Neutrophil (primary cell): ENCODE data around the gene PML.

Experiments used
- H3K27ac ChIP-seq: fragments of 200-600 bp; sonication (generic); 2 replicates; pipeline ENCODE4 v1.5.1; 2016; ENCODE audit warnings: mild to moderate bottlenecking, moderate library complexity
- H3K27me3 ChIP-seq: fragments of 200-600 bp; sonication (generic); 2 replicates; pipeline ENCODE4 v1.6.0; 2016; ENCODE audit warnings: mild to moderate bottlenecking
- H3K36me3 ChIP-seq: fragments of 200-600 bp; sonication (generic); 2 replicates; pipeline ENCODE4 v1.5.1; 2017
- H3K4me1 ChIP-seq, 2 experiments: fragments of 200-600 bp in 1 of 2; sonication (generic) in 1 of 2; 1 replicate in 1 of 2; 2 replicates in 1 of 2; pipeline versions ENCODE4 v1.5.1 to v1.6.1; 2013 to 2016; ENCODE audit warnings: low read depth in 1 of 2, low read length in 1 of 2, mild to moderate bottlenecking in 1 of 2, moderate library complexity in 1 of 2; ENCODE audit not compliant: control insufficient read depth in 1 of 2, insufficient read depth in 1 of 2
- H3K4me3 ChIP-seq, 2 experiments: fragments of 200-600 bp in 1 of 2; sonication (generic) in 1 of 2; 1 replicate in 1 of 2; 2 replicates in 1 of 2; pipeline ENCODE4 v1.5.1; 2013 to 2016; ENCODE audit warnings: low read depth in 1 of 2, low read length in 1 of 2, mild to moderate bottlenecking in 1 of 2, moderate library complexity in 1 of 2
- H3K9me3 ChIP-seq: fragments of 200-600 bp; sonication (generic); 2 replicates; pipeline ENCODE4 v1.5.1; 2016
- TF ChIP-seq, protein P1 (sequence below): fragments of 200-600 bp; sonication (generic); IDR thresholded peaks from 2 replicates; pipeline ENCODE4 v1.5.1; 2016; ENCODE audit warnings: antibody characterized with exemption

PML gene

GRCh38 chr15:73951601-73952000 is 42.9 kb upstream of the PML start:
- Histone ChIP-seq H3K4me1 (no peaks in the 10 kb centered on the region), H3K27ac (no peak overlapping the region), H3K9me3 (no peaks in the 10 kb centered on the region), H3K4me3 (no peak overlapping the region), H3K36me3 (no peaks in the 10 kb centered on the region), H3K27me3 (peaks cover 15% of the 10 kb centered on the region)
- TF ChIP-seq, protein P1, sequence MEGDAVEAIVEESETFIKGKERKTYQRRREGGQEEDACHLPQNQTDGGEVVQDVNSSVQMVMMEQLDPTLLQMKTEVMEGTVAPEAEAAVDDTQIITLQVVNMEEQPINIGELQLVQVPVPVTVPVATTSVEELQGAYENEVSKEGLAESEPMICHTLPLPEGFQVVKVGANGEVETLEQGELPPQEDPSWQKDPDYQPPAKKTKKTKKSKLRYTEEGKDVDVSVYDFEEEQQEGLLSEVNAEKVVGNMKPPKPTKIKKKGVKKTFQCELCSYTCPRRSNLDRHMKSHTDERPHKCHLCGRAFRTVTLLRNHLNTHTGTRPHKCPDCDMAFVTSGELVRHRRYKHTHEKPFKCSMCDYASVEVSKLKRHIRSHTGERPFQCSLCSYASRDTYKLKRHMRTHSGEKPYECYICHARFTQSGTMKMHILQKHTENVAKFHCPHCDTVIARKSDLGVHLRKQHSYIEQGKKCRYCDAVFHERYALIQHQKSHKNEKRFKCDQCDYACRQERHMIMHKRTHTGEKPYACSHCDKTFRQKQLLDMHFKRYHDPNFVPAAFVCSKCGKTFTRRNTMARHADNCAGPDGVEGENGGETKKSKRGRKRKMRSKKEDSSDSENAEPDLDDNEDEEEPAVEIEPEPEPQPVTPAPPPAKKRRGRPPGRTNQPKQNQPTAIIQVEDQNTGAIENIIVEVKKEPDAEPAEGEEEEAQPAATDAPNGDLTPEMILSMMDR: no peak

DNA sequence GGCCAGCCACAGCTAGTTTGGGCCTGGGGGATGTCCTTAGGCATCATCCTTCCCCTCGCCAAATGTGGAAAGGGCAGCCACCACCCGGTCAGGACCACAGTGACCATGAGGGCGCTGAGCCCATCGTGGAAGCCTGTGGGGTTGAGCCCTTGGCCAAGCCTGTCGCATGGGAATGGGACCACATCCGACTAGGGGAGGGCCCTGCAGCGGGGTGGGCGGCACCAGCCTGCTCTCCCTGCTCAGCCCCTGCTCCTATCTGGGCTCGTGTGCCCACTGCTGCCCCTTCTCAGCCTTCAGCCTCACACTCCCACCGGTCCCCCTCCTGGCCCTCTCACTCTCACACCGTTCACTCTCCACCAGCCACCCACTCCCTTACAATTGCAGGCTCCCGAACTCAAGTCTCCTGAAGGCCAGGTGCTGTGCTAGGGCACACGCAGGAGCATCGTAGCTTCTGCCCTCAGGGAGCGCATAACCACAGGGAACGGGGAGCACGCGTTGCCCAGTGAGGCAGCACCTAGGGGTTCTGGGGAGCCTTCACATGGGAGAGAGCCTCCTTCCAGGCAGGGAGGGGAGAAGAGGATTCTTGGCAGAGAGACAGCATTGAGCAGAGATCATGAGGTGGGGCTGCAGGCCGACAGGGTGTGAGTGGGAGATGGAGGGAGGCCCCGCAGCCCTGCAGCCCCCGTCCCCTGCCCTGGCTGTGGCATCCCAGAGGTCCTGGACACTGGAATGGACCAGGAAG is 42.2 kb upstream of the PML start:
- Histone ChIP-seq H3K4me3 (no peak overlapping the region), H3K9me3 (no peaks in the 10 kb centered on the region), H3K4me1 (no peaks in the 10 kb centered on the region), H3K36me3 (no peaks in the 10 kb centered on the region), H3K27me3 (peaks cover 23% of the 10 kb centered on the region), H3K27ac (no peak overlapping the region)
- TF ChIP-seq, protein P1: no peak

DNA sequence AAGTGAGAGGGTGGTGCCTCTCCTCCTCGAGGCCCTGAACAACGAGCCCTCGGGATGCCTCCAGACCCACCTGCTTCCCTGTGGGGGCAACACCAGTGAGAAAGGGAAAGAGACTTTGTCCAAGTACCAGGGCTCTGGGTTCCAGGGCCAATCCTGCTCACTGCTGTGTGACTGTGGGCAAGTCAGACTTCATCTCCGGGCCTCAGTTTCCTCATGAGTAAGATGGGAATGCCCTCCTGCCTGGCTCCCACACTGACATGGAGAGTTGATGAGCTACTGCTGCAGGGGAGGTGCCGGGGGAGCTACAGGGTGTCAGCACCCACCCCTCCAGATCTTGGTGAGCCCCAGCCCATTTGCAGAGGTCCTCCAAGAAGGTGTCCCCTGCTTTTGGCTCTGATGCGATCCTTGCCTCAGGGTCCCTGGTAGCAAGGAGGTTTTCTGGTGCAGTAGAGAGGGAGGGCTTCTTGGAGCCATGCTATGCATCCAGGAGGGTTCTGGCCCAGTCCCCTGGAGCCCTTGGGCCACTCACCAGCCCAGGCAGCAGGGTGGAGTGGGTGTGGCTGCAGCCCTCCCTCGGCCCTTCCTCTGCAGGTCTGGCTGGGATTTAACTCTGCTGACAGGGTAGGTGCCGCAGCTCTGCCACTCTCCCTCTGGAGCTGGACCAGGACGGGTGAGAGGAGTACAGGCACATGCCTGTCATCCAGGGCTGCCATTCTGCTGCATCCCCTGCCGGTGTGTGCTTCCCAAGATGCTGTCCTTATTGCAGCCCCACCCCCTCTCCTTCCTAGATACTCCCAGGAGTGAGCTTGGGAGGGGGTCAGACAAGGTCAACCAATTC is 41.4 kb upstream of the PML start:
- H3K4me1 ChIP-seq: no peaks in the 10 kb centered on the region
- H3K4me3 ChIP-seq: no peak overlapping the region
- H3K36me3 ChIP-seq: no peaks in the 10 kb centered on the region
- TF ChIP-seq, protein P1: no peak
- no peaks in the 10 kb centered on the region for H3K9me3 ChIP-seq
- no peak overlapping the region for H3K27ac ChIP-seq
- peaks cover 31% of the 10 kb centered on the region for H3K27me3 ChIP-seq

- H3K27ac ChIP-seq: no peak overlapping the region
- no peaks in the 10 kb centered on the region for H3K9me3 ChIP-seq
- H3K27me3 ChIP-seq: peaks cover 44% of the 10 kb centered on the region
- H3K4me3 ChIP-seq: no peak overlapping the region
- no peaks in the 10 kb centered on the region for H3K36me3 ChIP-seq
- no peaks in the 10 kb centered on the region for H3K4me1 ChIP-seq
- TF ChIP-seq, protein P1: no peak
Measured at GRCh38 chr15:73954188-73955145, 40.0 kb upstream of the PML start.

DNA sequence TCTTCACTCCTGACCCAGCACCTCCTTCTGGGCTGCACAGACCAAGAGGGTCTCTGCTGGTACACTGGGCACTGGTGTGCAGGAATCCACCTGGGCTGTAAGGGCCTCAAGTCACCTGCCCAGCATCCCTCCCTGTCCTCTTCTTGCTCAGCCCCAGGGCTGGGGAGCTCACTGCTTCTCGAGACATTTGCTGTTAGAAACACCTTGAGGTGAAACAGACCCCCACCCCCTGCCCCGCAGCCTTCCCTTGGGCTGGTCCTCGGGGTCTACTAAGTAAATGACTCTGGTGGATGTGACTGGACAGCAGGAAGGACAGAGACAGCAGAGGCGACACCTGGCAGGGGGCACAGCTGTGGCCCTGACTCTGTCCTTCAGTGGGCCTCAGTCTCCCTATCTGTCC is 39.2 kb upstream of the PML start:
- H3K4me1 ChIP-seq: no peaks in the 10 kb centered on the region
- H3K36me3 ChIP-seq: no peaks in the 10 kb centered on the region
- no peaks in the 10 kb centered on the region for H3K9me3 ChIP-seq
- H3K27me3 ChIP-seq: peaks cover 50% of the 10 kb centered on the region
- no peak overlapping the region for H3K27ac ChIP-seq
- TF ChIP-seq, protein P1: no peak
- H3K4me3 ChIP-seq: no peak overlapping the region
